ENCODE results near the gene BTBD18.
"Not testable (repeated sequence)": the region's sequence is repeated elsewhere in the genome, so short reads cannot be mapped to it uniquely, and the experiment has no call there.

BTBD18 gene

DNA sequence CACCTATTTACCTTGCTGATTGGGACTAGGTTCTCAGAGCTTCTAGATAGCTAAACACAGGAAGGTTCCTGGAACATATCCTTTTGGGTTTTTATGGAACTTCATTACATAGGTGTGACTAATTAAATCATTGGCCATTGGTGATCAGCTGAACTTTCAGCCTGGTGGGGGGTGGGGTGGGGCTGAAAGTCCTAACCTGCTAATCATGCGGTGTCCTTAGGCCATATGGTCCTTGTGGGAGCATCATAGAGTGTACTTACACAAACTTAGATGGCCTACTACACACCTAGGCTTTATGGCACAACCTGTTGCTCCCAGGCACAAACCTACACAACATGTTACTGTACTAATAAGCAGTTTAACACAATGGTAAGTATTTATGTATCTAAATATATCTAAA lies 19.0 kb downstream of the BTBD18 start:
- no peak for DNase-seq (ENCODE audit: low read depth in 2 of 2)

DNA sequence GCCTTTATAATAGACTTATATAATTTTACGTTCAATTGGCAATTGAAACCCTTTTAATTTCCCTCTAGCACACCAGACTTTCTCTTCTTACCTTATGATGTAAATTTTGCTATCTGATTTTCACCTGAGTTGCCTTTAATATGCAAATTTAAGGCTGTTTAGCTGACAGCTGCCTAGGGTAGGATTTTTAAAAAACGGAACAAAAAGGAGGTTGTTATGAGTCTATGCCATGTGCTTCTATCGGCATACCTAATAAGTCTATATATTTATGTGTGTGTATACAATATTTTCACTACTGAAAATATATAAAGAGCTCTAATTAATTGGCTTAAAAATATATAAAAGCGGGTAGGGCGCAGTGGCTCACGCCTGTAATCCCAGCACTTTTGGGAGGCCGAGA lies 22.1 kb downstream of the BTBD18 start:
- no peak for DNase-seq (ENCODE audit: low read depth in 2 of 2)

DNA sequence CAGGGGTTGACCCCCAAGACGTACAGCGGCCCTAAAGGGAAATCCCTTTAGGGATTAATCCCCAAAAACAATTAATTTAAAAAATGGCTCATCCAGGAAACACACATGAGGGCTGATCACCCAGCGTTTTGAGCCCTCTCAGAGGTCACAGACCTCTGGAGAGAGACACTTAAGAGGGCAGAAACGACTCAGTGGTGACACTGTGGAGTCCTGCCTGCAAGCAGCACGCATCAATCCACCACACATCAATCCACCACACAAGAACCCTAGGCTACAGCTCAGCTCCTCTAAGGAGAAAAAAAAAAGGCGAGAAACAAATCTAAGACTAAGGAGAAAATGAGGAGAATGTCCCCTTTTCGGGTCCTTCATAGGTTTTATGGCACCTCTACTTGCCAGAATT lies 22.8 kb downstream of the BTBD18 start:
- DNase-seq (ENCODE audit: low read depth in 2 of 2) = no peak

- no peak for DNase-seq (ENCODE audit: low read depth in 2 of 2)
Observed at GRCh38 chr11:57727185-57727584, 24.4 kb downstream of the BTBD18 start.

GRCh38 chr11:57716726-57717125 lies 34.9 kb downstream of the BTBD18 start:
- DNase-seq (ENCODE audit: low read depth in 2 of 2) = not testable (repeated sequence)

DNA sequence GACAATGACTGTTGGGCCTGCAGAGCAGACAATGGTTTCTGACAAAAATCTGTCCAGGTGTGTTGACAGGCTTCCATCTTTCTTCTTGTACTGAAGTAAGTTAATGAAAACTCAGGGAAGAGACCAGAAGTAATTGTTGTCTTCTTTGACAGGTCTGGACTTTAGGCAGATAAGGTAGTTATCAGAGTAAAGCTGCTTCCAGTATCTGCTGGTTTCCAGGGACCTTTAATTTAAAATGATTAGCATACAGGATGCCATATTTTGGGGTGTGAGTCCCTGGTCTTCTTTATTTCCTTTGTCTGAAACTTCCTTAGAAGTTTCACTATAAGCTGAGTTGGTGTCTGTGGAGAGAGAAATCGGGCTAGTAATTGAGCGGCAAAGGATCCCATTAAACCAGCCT lies 37.8 kb downstream of the BTBD18 start:
- DNase-seq (ENCODE audit: low read depth in 2 of 2) = no peak

GRCh38 chr11:57712256-57713150 lies 39.1 kb downstream of the BTBD18 start, which contains the start of gene TMX2:
Gene TMX2 (plus strand): TSS chr11:57712593. CDS start chr11:57712619, 26 bp downstream.
- peak; percentile 79 to 88 for DNase-seq (ENCODE audit: low read depth in 2 of 2)

GRCh38 chr11:57711414-57712255 lies 40.0 kb downstream of the BTBD18 start, which contains the start of gene MED19:
Gene MED19 (minus strand): TSS chr11:57712215. CDS start chr11:57712179, 36 bp downstream.
- peak; percentile 66 for DNase-seq (ENCODE audit: low read depth in 2 of 2)

DNA sequence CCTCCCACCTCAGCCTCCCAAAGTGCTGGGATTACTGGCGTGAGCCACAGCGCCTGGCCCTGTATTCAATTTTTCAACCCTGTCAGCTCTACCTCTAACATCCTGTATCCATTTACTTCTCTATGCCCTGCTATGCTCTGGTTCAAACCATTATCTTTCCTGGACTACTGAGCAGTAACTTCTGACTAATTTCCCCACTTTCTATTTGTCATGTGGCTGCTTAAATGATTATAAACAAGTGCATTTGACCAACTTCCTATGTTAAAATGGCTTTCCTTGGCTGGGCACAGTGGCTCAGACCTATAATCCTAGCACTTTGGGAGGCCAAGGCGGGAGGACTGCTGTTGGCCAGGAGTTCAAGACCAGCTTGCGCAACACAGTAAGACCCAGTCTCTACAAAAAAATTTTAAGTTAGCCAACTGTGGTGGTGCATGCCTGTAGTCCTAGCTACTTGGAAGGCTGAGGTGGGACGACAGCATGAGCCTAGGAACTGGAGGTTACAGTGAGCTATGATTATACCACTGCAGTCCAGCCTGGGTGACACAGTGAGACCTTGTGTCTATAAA lies 41.7 kb downstream of the BTBD18 start:
- no peak for DNase-seq (ENCODE audit: low read depth in 2 of 2)

GRCh38 chr11:57705432-57705831 lies 46.2 kb downstream of the BTBD18 start:
- DNase-seq (ENCODE audit: low read depth in 2 of 2) = not testable (repeated sequence)

DNA sequence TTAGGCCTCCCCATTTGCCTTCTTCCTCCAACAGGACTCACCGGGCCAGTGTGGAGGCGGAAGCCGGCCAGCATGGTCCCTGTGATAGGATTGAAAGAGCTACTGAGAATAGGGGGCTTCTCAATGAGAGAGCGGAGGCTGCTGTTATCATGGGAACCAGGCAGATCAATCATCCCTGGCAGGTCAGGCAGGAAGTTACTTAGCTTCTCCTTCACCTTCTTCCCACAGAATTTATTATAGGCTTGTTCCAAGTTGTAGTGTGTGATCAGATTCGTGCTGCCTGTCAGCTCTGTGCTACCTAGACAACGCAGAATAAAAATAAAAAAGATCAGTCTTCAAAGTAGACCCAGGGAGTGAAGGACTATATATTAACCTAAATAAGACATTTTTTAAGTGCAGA lies 46.7 kb downstream of the BTBD18 start:
- no peak for DNase-seq (ENCODE audit: low read depth in 2 of 2)

DNA sequence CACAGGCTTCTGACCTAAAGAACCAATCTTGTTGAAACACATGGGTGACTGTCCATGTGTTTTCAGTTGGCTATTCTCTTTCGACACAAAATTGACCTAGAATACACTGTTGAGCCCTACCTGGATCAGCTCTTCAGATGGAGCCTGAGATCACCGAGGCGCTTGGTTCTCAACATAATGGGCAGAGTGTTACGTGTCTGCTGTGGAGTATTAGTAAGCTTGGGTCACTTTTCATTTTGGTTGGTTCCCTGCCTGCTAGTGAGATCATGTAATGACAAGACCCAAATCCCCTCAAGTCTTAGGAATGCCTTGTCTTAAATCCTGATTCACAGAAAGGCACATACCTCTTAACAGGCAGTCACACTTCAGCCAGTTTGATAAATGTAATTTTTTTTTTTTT lies 48.3 kb downstream of the BTBD18 start:
- DNase-seq (ENCODE audit: low read depth in 2 of 2) = no peak

GRCh38 chr11:57700425-57700824 lies 51.2 kb downstream of the BTBD18 start:
- DNase-seq (ENCODE audit: low read depth in 2 of 2) = no peak

- no peak for DNase-seq (ENCODE audit: low read depth in 2 of 2)
Observed at GRCh38 chr11:57699813-57700212, 51.8 kb downstream of the BTBD18 start.

DNA sequence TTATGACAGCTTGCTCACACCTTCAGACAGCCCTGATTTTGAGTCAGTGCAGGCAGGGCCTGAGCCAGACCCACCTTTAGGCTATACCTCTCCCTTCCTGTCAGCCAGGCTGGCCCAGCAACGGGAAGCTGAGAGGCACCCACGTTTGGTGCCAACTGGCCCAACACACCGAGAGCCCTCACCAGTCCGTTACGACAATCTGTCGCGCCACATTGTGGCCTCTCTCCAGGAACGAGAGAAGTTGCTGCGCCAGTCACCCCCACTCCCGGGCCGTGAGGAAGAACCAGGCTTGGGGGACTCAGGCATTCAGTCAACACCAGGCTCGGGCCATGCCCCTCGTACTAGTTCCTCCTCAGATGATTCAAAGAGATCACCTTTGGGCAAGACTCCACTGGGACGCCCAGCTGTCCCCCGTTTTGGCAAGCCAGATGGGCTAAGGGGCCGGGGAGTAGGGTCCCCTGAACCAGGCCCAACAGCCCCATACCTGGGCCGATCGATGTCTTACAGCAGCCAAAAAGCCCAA lies 52.7 kb downstream of the BTBD18 start:
- no peak for DNase-seq (ENCODE audit: low read depth in 2 of 2)

Data from stimulated activated CD4-positive, alpha-beta T cell treated with anti-CD3 and anti-CD28 coated beads, Interleukin-15, amount 100 ng/mL, for 48 hours (primary cell).